ENCODE data around the gene THAP7.
"Not testable (repeated sequence)": the region's sequence is repeated elsewhere in the genome, so short reads cannot be mapped to it uniquely, and the experiment has no call there.

THAP7 gene

GRCh38 chr22:21013657-21014201, 11.8 kb upstream of the THAP7 start:
- no peak for DNase-seq (ENCODE audit: low spot score)

GRCh38 chr22:21012446-21013407, 10.8 kb upstream of the THAP7 start:
- no peak for DNase-seq (ENCODE audit: low spot score)

- DNase-seq (ENCODE audit: low spot score) = no peak
Observed at GRCh38 chr22:21010426-21011113, 8.7 kb upstream of the THAP7 start.

- DNase-seq (ENCODE audit: low spot score) = no peak
Observed at GRCh38 chr22:21009638-21010425, 7.9 kb upstream of the THAP7 start.

GRCh38 chr22:21009208-21009607, 7.3 kb upstream of the THAP7 start:
- DNase-seq (ENCODE audit: low spot score) = not testable (repeated sequence)

- DNase-seq (ENCODE audit: low spot score) = no peak
Observed at GRCh38 chr22:21003782-21004181, 1.9 kb upstream of the THAP7 start.

GRCh38 chr22:21000987-21001600, 824 bp downstream of the THAP7 start:
- DNase-seq (ENCODE audit: low spot score) = no peak

GRCh38 chr22:21000207-21000986, 1.5 kb downstream of the THAP7 start:
- DNase-seq (ENCODE audit: low spot score) = no peak

GRCh38 chr22:20999350-21000206, 2.3 kb downstream of the THAP7 start:
- no peak for DNase-seq (ENCODE audit: low spot score)

- DNase-seq (ENCODE audit: low spot score) = no peak
Observed at GRCh38 chr22:20998411-20999336, 3.2 kb downstream of the THAP7 start.

- no peak for DNase-seq (ENCODE audit: low spot score)
Observed at GRCh38 chr22:20997536-20998257, 4.2 kb downstream of the THAP7 start.

- DNase-seq (ENCODE audit: low spot score) = no peak
Observed at GRCh38 chr22:20996598-20997535, 5.1 kb downstream of the THAP7 start.

- no peak for DNase-seq (ENCODE audit: low spot score)
Observed at GRCh38 chr22:20996031-20996410, 5.9 kb downstream of the THAP7 start.

GRCh38 chr22:20995329-20996030, 6.4 kb downstream of the THAP7 start:
- no peak for DNase-seq (ENCODE audit: low spot score)

GRCh38 chr22:20994902-20995241, 7.0 kb downstream of the THAP7 start:
- no peak for DNase-seq (ENCODE audit: low spot score)

GRCh38 chr22:20994128-20994901, 7.6 kb downstream of the THAP7 start:
- DNase-seq (ENCODE audit: low spot score) = no peak

Measured in left forelimb (tissue), 1 donor.